ENCODE data around the gene IFT122. TPM values are rescaled to one million over a fixed set of nuclear protein-coding genes. Genes with fewer than 3 reads are reported as not detected.
"Not testable (repeated sequence)": the region's sequence is repeated elsewhere in the genome, so short reads cannot be mapped to it uniquely, and the experiment has no call there.

IFT122 gene
- total RNA-seq, 3 donors from 2014 or later: 43.2 to 60.6 (median 45.8) TPM

- no peak for TF ChIP-seq POLR2AphosphoS5 (IDR thresholded peaks at IDR 0.05)
- no peak for TF ChIP-seq POLR2A (IDR thresholded peaks at IDR 0.05)
- no peak for TF ChIP-seq CTCF (IDR thresholded peaks at IDR 0.05)
- intact Hi-C loops (cut with DNase I; ENCODE audit: low total_unique reads): no loop called here
- no peaks in the 10 kb centered on the region for H3K4me1 ChIP-seq
- no peak for DNase-seq (ENCODE audit: low spot score in 2 of 2)
- H3K27me3 ChIP-seq: no peaks in the 10 kb centered on the region
- no peaks in the 10 kb centered on the region for H3K9me3 ChIP-seq
- H3K4me3 ChIP-seq: no peak within 1 kb of the TSS
- no peaks in the 10 kb centered on the region for H3K36me3 ChIP-seq
- no peak within 1 kb of the TSS for H3K27ac ChIP-seq
These were observed 103.2 kb downstream of the IFT122 start, which contains the start of gene H1-8 for GRCh38 chr3:129543156-129543790. TSS of gene H1-8 (plus strand) at chr3:129543175. CDS start at chr3:129543219, 44 bp downstream.

- no peaks in the 10 kb centered on the region for H3K36me3 ChIP-seq
- intact Hi-C loops (cut with DNase I; ENCODE audit: low total_unique reads): no loop called here
- no peak for DNase-seq (ENCODE audit: low spot score in 2 of 2)
- H3K9me3 ChIP-seq: no peaks in the 10 kb centered on the region
- TF ChIP-seq POLR2A (IDR thresholded peaks at IDR 0.05) (no peak), POLR2AphosphoS5 (IDR thresholded peaks at IDR 0.05) (no peak), CTCF (IDR thresholded peaks at IDR 0.05) (no peak)
- no peaks in the 10 kb centered on the region for H3K4me1 ChIP-seq
- H3K27me3 ChIP-seq: no peaks in the 10 kb centered on the region
- H3K4me3 ChIP-seq: no peak overlapping the region
- H3K27ac ChIP-seq: no peak overlapping the region
These were observed 104.0 kb downstream of the IFT122 start for GRCh38 chr3:129543999-129544398.

GRCh38 chr3:129545951-129546350, 105.9 kb downstream of the IFT122 start:
- H3K27ac ChIP-seq; H3K4me1 ChIP-seq; H3K27me3 ChIP-seq; DNase-seq (ENCODE audit: low spot score in 2 of 2); H3K4me3 ChIP-seq; H3K36me3 ChIP-seq; H3K9me3 ChIP-seq; intact Hi-C loops (cut with DNase I; ENCODE audit: low total_unique reads): not testable (repeated sequence)

- no peaks in the 10 kb centered on the region for H3K36me3 ChIP-seq
- no peaks in the 10 kb centered on the region for H3K9me3 ChIP-seq
- H3K4me1 ChIP-seq: no peaks in the 10 kb centered on the region
- H3K27me3 ChIP-seq: no peaks in the 10 kb centered on the region
- no peak for DNase-seq (ENCODE audit: low spot score in 2 of 2)
- H3K27ac ChIP-seq: no peak overlapping the region
- TF ChIP-seq POLR2A (IDR thresholded peaks at IDR 0.05) (no peak), POLR2AphosphoS5 (IDR thresholded peaks at IDR 0.05) (no peak), CTCF (IDR thresholded peaks at IDR 0.05) (no peak)
- no peak overlapping the region for H3K4me3 ChIP-seq
- intact Hi-C loops (cut with DNase I; ENCODE audit: low total_unique reads): no loop called here
These were observed 107.2 kb downstream of the IFT122 start for GRCh38 chr3:129547241-129547640.

GRCh38 chr3:129548104-129548965, 108.3 kb downstream of the IFT122 start:
- intact Hi-C loops (cut with DNase I; ENCODE audit: low total_unique reads): no loop called here
- Histone ChIP-seq H3K4me3 (no peak overlapping the region), H3K4me1 (no peaks in the 10 kb centered on the region), H3K36me3 (no peaks in the 10 kb centered on the region), H3K27me3 (no peaks in the 10 kb centered on the region), H3K27ac (no peak overlapping the region), H3K9me3 (no peaks in the 10 kb centered on the region)
- TF ChIP-seq POLR2A (IDR thresholded peaks at IDR 0.05): no peak
- no peak for TF ChIP-seq POLR2AphosphoS5 (IDR thresholded peaks at IDR 0.05)
- TF ChIP-seq CTCF (IDR thresholded peaks at IDR 0.05): no peak
- DNase-seq (ENCODE audit: low spot score in 2 of 2): no peak
